ENCODE data around the gene ACOXL.

ACOXL gene

DNA sequence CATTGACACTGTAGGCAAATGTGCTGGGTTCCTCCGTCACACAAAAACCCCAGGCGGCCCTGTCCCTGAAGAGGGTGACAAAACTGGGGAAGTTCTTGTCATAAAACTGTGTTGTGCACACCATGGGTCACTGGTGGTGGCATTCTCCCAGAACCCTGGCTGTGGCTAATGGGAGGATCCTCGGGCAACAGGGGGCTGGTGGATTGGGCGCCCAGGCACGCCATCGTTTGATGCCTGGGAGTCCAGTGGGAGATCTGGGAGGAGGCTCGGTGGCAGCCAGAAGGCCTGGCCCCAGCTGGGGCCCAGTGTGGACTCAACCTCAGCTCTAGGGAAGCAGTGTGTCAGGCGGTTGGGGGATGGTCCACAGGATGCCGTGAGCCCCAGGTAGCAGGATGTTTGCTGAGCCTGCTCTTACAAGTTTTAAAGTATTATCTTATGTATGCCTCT, 140.7 kb downstream of the ACOXL start:
- no peak for DNase-seq (ENCODE audit: low read depth, low spot score)
- no peak overlapping the region for H3K27ac ChIP-seq (ENCODE audit: low read length)
- WGBS (ENCODE audit: insufficient coverage, insufficient read length): no CpG with 5 or more reads among the region's 9 CpGs
- peaks cover 10% of the 10 kb centered on the region for H3K4me1 ChIP-seq (ENCODE audit: control insufficient read depth, insufficient read depth, low read length)
- H3K36me3 ChIP-seq (ENCODE audit: control insufficient read depth, insufficient read depth, low read length): no peaks in the 10 kb centered on the region
- no peaks in the 10 kb centered on the region for H3K9me3 ChIP-seq (ENCODE audit: control insufficient read depth, insufficient read depth, low read length)
- H3K27me3 ChIP-seq (ENCODE audit: control insufficient read depth, insufficient read depth, low read length): no peaks in the 10 kb centered on the region
- H3K4me3 ChIP-seq (ENCODE audit: low read length): no peak overlapping the region

DNA sequence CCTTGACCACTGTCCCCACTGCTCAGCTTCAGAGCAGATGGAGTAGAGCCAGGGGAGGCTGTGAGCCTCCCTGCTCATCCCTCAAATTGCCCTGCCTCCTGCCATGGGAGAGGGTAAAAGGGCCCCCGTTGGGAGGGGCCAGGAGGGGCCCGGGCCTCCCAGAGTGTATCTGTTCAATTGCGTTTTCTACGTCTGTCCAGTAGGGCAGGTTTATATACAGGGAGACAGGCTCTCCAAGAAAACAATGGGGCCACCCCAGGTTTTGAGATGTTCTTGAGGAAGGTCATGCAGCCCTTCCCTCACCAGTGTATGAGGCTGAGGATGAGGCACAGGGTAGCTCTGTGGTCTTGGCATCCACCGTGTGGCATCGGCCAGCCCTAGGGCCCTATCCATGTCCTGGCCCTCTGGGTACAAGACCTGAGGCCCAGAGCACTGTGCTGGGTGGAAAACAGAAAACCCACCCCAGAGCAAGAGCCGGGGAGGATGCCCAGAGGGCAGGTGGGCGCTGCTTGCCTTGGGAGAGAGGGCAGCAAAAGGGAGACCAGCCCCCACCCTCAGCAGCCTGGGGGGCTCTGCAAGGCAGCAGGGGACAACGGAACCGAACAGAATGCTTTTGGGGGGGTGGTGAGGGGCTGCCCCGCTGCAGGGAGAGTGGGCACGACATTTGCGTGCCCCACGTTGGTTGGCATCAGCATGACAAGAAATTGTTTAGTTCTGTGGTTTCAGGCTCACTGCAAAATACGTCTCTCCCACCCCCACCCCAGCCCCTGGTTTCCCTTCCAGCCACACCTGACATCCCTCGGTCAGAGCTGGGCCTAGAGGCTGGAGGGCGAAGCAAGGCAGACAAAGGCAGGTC, 141.5 kb downstream of the ACOXL start:
- no CpG with 5 or more reads among the region's 17 CpGs for WGBS (ENCODE audit: insufficient coverage, insufficient read length)
- Histone ChIP-seq H3K27me3 (ENCODE audit: control insufficient read depth, insufficient read depth, low read length) (no peaks in the 10 kb centered on the region), H3K9me3 (ENCODE audit: control insufficient read depth, insufficient read depth, low read length) (no peaks in the 10 kb centered on the region), H3K4me1 (ENCODE audit: control insufficient read depth, insufficient read depth, low read length) (peaks cover 10% of the 10 kb centered on the region), H3K27ac (ENCODE audit: low read length) (no peak overlapping the region), H3K4me3 (ENCODE audit: low read length) (no peak overlapping the region), H3K36me3 (ENCODE audit: control insufficient read depth, insufficient read depth, low read length) (no peaks in the 10 kb centered on the region)
- no peak for DNase-seq (ENCODE audit: low read depth, low spot score)

DNA sequence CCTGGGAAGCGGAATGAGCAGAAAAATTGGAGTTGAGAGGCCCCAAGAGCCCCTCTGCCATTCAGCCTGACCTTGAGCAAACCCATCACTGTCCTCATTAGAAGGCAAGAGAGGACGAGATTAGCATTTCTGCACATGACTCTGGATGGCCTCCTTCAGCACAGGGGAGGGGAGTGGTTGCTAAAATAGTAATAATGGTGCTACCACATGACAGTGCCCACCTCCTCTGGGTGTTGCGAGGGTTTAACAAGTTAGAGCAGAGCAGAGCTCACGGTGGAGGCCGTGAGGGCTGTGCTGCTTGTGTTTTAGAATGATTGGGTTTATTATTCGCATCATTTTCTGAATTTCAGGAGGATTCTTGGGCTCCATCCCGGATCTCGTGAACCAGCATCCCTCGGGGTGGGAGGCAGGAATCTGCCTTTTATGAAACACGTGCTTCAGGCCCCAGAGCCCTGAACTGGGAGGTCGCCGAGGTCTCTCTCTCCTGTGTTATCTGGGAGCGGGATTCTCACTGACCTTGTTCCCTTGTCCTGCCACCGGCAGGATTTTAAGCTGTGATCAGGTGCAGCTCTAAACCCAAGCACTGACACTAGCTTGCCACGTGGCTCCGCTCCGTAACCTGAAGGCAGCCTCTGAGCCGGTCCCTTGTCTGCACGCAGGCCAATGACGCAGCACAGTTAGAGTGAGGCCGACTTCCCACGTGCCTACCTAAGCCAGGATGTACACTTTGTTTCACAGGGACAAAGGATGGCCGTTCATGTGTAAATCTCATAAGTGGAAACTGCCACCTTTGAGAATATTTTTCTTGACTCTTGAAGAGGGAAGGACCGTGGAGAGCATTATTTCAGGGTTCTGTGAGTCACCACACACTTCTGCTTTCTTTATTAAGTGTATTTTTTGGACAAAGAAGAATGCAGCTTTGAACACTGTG, 142.3 kb downstream of the ACOXL start:
- H3K9me3 ChIP-seq (ENCODE audit: control insufficient read depth, insufficient read depth, low read length): no peaks in the 10 kb centered on the region

DNA sequence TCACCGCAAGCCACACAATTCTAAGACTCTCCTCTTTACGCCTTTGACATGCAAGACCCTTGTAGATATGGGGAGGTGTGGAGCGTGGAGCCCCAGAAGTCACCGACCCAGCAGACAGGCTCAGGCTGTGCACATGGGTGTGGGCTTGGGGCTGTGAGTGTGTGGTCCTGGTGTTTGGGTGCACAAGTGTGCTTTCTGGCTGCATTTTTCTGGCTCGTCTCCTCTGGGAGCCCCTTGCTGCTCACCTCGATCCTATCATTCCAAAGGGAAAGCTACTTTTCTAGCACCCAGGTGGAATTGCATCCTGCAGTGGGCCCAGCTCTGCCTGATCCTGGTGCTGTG, 143.0 kb downstream of the ACOXL start:
- DNase-seq (ENCODE audit: low read depth, low spot score): no peak
- Histone ChIP-seq H3K27me3 (ENCODE audit: control insufficient read depth, insufficient read depth, low read length) (no peaks in the 10 kb centered on the region), H3K36me3 (ENCODE audit: control insufficient read depth, insufficient read depth, low read length) (no peaks in the 10 kb centered on the region), H3K4me1 (ENCODE audit: control insufficient read depth, insufficient read depth, low read length) (peaks cover 10% of the 10 kb centered on the region), H3K4me3 (ENCODE audit: low read length) (no peak overlapping the region), H3K27ac (ENCODE audit: low read length) (no peak overlapping the region), H3K9me3 (ENCODE audit: control insufficient read depth, insufficient read depth, low read length) (no peaks in the 10 kb centered on the region)
- no CpG with 5 or more reads among the region's 6 CpGs for WGBS (ENCODE audit: insufficient coverage, insufficient read length)

More for the DNA sequence above, 142.3 kb downstream of the ACOXL start:
- H3K27ac ChIP-seq (ENCODE audit: low read length): no peak overlapping the region
- no peak overlapping the region for H3K4me3 ChIP-seq (ENCODE audit: low read length)
- DNase-seq (ENCODE audit: low read depth, low spot score): no peak
- H3K4me1 ChIP-seq (ENCODE audit: control insufficient read depth, insufficient read depth, low read length): peaks cover 10% of the 10 kb centered on the region
- no peaks in the 10 kb centered on the region for H3K27me3 ChIP-seq (ENCODE audit: control insufficient read depth, insufficient read depth, low read length)
- no CpG with 5 or more reads among the region's 24 CpGs for WGBS (ENCODE audit: insufficient coverage, insufficient read length)
- H3K36me3 ChIP-seq (ENCODE audit: control insufficient read depth, insufficient read depth, low read length): no peaks in the 10 kb centered on the region

DNA sequence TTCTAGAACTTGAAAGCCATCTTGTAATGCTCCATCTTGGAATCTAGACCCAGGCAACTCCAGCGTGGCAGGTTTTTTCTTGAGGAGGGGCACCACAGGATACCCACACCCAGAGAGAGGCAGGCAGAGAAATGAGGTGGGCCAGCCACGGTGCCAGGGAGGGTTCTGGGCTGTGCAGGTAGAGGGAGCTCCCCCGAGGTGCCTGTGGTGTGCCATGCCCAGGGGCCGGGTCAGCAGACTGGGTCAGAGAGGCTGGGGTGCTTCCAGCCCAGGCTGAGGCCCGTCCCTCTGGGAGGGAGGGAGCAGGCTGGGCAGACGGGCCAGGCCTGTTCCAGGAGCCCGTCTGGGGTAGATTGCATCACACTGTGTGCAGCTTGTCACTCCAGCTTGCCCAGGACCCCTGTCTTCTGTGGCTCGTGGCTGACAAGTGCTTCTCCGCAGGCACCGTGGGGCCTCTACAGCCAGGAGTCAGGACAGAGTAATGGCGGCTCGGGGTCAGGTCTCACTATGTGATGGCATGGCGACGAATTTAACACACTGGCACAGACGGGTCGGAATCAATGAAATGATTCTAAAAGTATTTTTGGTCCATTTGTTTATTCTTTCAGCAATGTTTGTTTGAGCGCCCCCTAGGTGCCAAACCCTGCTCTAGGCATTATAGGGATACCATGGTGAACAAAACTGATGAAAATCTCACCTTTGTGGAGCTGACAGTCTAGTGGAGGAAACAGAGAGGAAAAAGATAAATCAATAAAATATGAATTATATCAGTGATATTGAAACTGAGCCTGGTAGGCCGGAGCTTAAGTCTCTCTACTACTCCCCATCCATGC, 144.0 kb downstream of the ACOXL start:
- no peak for DNase-seq (ENCODE audit: low read depth, low spot score)

DNA sequence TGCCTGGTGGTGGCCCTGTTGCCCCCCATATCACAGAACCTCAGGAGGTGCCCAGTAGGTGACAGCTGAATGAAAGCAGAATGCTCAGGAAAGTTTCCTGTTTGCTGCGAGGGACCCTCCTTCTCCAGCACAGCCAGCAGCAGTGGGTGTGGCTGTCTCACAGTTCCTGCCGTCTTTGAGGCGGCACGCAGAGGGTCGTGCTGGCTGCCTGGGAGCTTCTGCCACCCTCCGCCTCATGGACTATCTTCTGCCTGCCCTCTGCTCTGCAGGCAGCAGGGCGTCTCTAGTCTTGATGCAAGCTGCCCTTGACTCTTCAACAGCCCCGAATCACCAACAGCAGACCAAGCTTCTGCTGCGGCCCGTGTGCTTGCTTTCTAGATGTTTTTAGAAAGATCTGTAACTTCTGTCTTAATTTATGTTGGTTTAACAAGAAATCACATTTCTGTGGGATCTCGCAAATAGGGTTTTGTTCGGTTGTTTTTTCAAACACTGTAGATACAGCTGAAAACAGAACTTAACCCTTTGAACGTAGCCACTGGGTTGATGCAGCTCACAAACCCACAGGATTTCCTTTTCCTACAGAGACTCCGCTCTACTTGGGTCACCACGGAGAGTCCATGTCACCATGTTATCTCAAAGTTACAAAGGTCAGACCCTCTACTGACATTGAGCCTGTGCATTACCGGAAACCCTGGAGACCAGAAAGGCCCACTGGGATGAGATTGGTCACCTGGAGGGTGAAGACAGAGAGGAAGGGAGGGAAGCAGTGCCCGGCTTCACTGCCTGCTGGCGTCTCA, 144.9 kb downstream of the ACOXL start:
- Histone ChIP-seq H3K36me3 (ENCODE audit: control insufficient read depth, insufficient read depth, low read length) (no peaks in the 10 kb centered on the region), H3K27me3 (ENCODE audit: control insufficient read depth, insufficient read depth, low read length) (no peaks in the 10 kb centered on the region), H3K4me1 (ENCODE audit: control insufficient read depth, insufficient read depth, low read length) (peaks cover 10% of the 10 kb centered on the region), H3K9me3 (ENCODE audit: control insufficient read depth, insufficient read depth, low read length) (no peaks in the 10 kb centered on the region), H3K4me3 (ENCODE audit: low read length) (no peak overlapping the region), H3K27ac (ENCODE audit: low read length) (no peak overlapping the region)
- no peak for DNase-seq (ENCODE audit: low read depth, low spot score)
- WGBS (ENCODE audit: insufficient coverage, insufficient read length): no CpG with 5 or more reads among the region's 18 CpGs

More for the DNA sequence above, 144.0 kb downstream of the ACOXL start:
- peaks cover 10% of the 10 kb centered on the region for H3K4me1 ChIP-seq (ENCODE audit: control insufficient read depth, insufficient read depth, low read length)
- no peaks in the 10 kb centered on the region for H3K9me3 ChIP-seq (ENCODE audit: control insufficient read depth, insufficient read depth, low read length)
- H3K36me3 ChIP-seq (ENCODE audit: control insufficient read depth, insufficient read depth, low read length): no peaks in the 10 kb centered on the region
- H3K27ac ChIP-seq (ENCODE audit: low read length): no peak overlapping the region
- H3K27me3 ChIP-seq (ENCODE audit: control insufficient read depth, insufficient read depth, low read length): no peaks in the 10 kb centered on the region
- WGBS (ENCODE audit: insufficient coverage, insufficient read length): no CpG with 5 or more reads among the region's 18 CpGs
- H3K4me3 ChIP-seq (ENCODE audit: low read length): no peak overlapping the region

DNA sequence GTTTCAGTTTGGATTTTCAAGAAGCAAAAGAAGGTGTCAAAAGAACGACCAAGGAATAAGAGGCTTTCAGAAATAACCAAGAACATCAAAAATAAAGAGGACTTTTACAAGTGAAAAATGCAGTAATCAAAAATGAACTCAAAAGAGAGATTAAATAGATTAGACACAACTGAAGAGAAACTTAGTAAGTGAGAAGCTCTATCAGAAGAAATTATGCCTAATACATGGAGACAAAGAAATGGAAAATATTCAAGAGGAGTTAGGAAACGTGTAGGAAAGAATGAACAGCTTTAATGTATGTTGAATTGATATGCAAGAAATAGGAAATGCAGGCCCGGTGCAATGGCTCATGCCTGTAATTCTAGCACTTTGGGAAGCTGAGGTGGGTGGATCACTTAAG, 145.8 kb downstream of the ACOXL start:
- DNase-seq (ENCODE audit: low read depth, low spot score): no peak
- Histone ChIP-seq H3K4me3 (ENCODE audit: low read length) (no peak overlapping the region), H3K9me3 (ENCODE audit: control insufficient read depth, insufficient read depth, low read length) (no peaks in the 10 kb centered on the region), H3K36me3 (ENCODE audit: control insufficient read depth, insufficient read depth, low read length) (no peaks in the 10 kb centered on the region), H3K27ac (ENCODE audit: low read length) (no peak overlapping the region), H3K27me3 (ENCODE audit: control insufficient read depth, insufficient read depth, low read length) (no peaks in the 10 kb centered on the region), H3K4me1 (ENCODE audit: control insufficient read depth, insufficient read depth, low read length) (peaks cover 8% of the 10 kb centered on the region)
- 100% methylated on average over 1 of the region's 3 CpGs for WGBS (ENCODE audit: insufficient coverage, insufficient read length)

DNA sequence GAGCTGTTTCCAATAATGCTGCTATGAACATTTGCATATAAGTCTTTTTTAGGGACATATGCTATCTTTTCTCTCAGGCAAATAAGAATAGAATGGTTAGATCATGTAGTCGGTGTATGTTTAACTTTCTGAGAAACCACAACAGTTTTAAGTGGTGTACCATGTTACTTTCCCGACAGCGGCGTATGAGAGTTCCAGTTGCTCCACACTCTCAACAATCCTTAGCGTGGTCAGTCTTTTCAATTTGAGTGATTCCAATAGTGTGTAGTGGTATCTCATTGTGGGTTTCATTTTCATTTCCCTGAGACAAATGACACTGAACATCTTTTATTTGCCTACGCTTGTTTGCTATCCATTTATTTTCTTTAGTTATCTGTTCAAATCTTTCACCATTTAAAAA, 149.5 kb downstream of the ACOXL start:
- Histone ChIP-seq H3K9me3 (ENCODE audit: control insufficient read depth, insufficient read depth, low read length) (no peaks in the 10 kb centered on the region), H3K4me1 (ENCODE audit: control insufficient read depth, insufficient read depth, low read length) (no peaks in the 10 kb centered on the region; the same call in 1 of the 2 replicates), H3K27ac (ENCODE audit: low read length) (no peak overlapping the region), H3K4me3 (ENCODE audit: low read length) (no peak overlapping the region), H3K36me3 (ENCODE audit: control insufficient read depth, insufficient read depth, low read length) (no peaks in the 10 kb centered on the region), H3K27me3 (ENCODE audit: control insufficient read depth, insufficient read depth, low read length) (no peaks in the 10 kb centered on the region)
- DNase-seq (ENCODE audit: low read depth, low spot score): no peak
- WGBS (ENCODE audit: insufficient coverage, insufficient read length): no CpG with 5 or more reads among the region's 6 CpGs

DNA sequence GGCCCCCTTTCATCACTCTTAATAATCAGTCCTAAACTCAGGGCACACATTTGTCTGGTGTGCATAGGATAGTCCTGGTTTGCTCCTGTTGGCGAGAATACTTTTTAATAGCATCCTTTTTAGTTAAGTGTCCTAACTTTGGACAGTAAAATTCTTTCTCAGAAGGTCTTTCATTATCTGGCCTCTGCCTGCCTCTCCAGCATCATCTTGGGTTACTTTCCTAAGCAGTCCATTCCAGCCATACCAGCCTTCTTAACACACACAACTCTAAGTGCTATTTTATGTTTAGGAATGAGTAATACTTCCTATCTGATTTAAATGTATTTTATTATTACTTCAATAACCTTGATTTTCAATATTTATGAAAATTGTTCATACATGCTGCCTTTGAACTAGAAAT, 151.0 kb downstream of the ACOXL start:
- no peaks in the 10 kb centered on the region for H3K4me1 ChIP-seq (ENCODE audit: control insufficient read depth, insufficient read depth, low read length)
- no peaks in the 10 kb centered on the region for H3K36me3 ChIP-seq (ENCODE audit: control insufficient read depth, insufficient read depth, low read length)
- no peak overlapping the region for H3K27ac ChIP-seq (ENCODE audit: low read length)
- DNase-seq (ENCODE audit: low read depth, low spot score): no peak
- H3K27me3 ChIP-seq (ENCODE audit: control insufficient read depth, insufficient read depth, low read length): no peaks in the 10 kb centered on the region
- no peak overlapping the region for H3K4me3 ChIP-seq (ENCODE audit: low read length)
- no peaks in the 10 kb centered on the region for H3K9me3 ChIP-seq (ENCODE audit: control insufficient read depth, insufficient read depth, low read length)
- no CpG with 5 or more reads among the region's 1 CpG for WGBS (ENCODE audit: insufficient coverage, insufficient read length)

Measured in iPS DF 6.9 (cell line).